HepG2 (cell line): ENCODE measurements around the gene CNRIP1. TPM values are rescaled to one million over a fixed set of nuclear protein-coding genes. Genes with fewer than 3 reads are reported as not detected.

ENCODE experiments used
- ATAC-seq: fragments of 200-7000 bp; cut with Tn5 transposase; 3 replicates; pipeline ENCODE4 v1.9.1; 2020; ENCODE audit warnings: mild to moderate bottlenecking, moderate library complexity
- BruUV-seq: library from RNA; stranded (reverse); fragments of 400-500 nt; replicated peaks from 2 replicates; lab custom pipeline; 2021; lab: Mats Ljungman, UMichigan
- CTCF ChIA-PET: fragments of 300-600 bp; formaldehyde crosslinking; extraction: SDS; loops from one replicate; lab custom pipeline; 2021; ENCODE audit warnings: low total read pairs, inconsistent platforms, low intra/inter-chr PET ratio; lab: Yijun Ruan, JAX
- POLR2A ChIA-PET: fragments of 350-600 bp; sonication (Branson Sonifier 250); formaldehyde crosslinking; loops from one replicate; lab custom pipeline; 2020; ENCODE audit warnings: antibody characterized with exemption, inconsistent platforms; lab: Yijun Ruan, JAX
- DNase-seq: peaks from one replicate; pipeline ENCODE4 v3.0.0-alpha.2; 2015; ENCODE audit warnings: low spot score
- FAIRE-seq: peaks from 3 replicates; lab custom pipeline; 2011; peaks lifted over from hg19 to GRCh38; lab: Jason Lieb, UNC
- H2AFZ ChIP-seq: one replicate; pipeline ENCODE4 v1.6.1; 2011; ENCODE audit warnings: low read length, inconsistent platforms
- H3K27ac ChIP-seq: fragments of 300-600 bp; 3 replicates; pipeline ENCODE4 v1.8.0; 2011; ENCODE audit warnings: mixed run types, mild to moderate bottlenecking, mixed read lengths, low read length, inconsistent platforms; ENCODE audit not compliant: insufficient read depth; ENCODE audit errors: extremely low read length
- H3K27me3 ChIP-seq, 2 experiments: fragments of 200-600 bp in 1 of 2; 2 replicates in 1 of 2; 3 replicates in 1 of 2; pipeline versions ENCODE4 v1.6.0 to v1.8.0; 2011; ENCODE audit warnings: low read length in 2 of 2, mild to moderate bottlenecking in 2 of 2, moderate library complexity in 2 of 2, inconsistent platforms in 1 of 2; ENCODE audit not compliant: insufficient read depth in 2 of 2, control insufficient read depth in 1 of 2
- H3K36me3 ChIP-seq, 2 experiments: fragments of 200-600 bp in 1 of 2; replicated peaks in 1 of 2; 2 replicates in 1 of 2; 3 replicates in 1 of 2; pipeline versions ENCODE4 v1.5.1 to v1.8.0; 2011; ENCODE audit warnings: low read length in 2 of 2, inconsistent platforms in 1 of 2; ENCODE audit not compliant: insufficient read depth in 2 of 2, control insufficient read depth in 1 of 2
- H3K4me1 ChIP-seq: 2 replicates; pipeline ENCODE4 v1.5.1; 2012; ENCODE audit warnings: low read length, inconsistent platforms; ENCODE audit not compliant: insufficient read depth
- H3K4me2 ChIP-seq: 2 replicates; pipeline ENCODE4 v1.6.0; 2011; ENCODE audit warnings: low read depth, low read length, inconsistent platforms
- H3K4me3 ChIP-seq, 3 experiments: fragments of 200-600 bp in 1 of 3; sonication (generic), shearing (Covaris generic) in 1 of 3; replicated peaks in 1 of 3; 2 replicates each; pipeline ENCODE4 v1.5.1; 2011 to 2016; ENCODE audit warnings: low read length in 3 of 3, inconsistent platforms in 2 of 3, low read depth in 2 of 3, mild to moderate bottlenecking in 2 of 3, control low read depth in 1 of 3, mixed read lengths in 1 of 3; ENCODE audit not compliant: insufficient read depth in 1 of 3
- H3K79me2 ChIP-seq: one replicate; pipeline ENCODE4 v1.6.1; 2011; ENCODE audit warnings: low read length, inconsistent platforms; ENCODE audit not compliant: insufficient read depth
- H3K9ac ChIP-seq: 2 replicates; pipeline ENCODE4 v1.6.0; 2011; ENCODE audit warnings: mild to moderate bottlenecking, low read depth, low read length, inconsistent platforms; ENCODE audit not compliant: insufficient read depth
- H3K9me3 ChIP-seq: 2 replicates; pipeline ENCODE4 v1.5.1; 2012; ENCODE audit warnings: mild to moderate bottlenecking, low read length
- H4K20me1 ChIP-seq: 2 replicates; pipeline ENCODE4 v1.6.0; 2011; ENCODE audit warnings: inconsistent platforms, mild to moderate bottlenecking, low read length, moderate library complexity; ENCODE audit not compliant: insufficient read depth
- HNRNPH1 ChIP-seq: fragments of 200-400 bp; formaldehyde crosslinking; optimal IDR thresholded peaks from 2 replicates; pipeline ENCODE3; 2017; ENCODE audit warnings: mild to moderate bottlenecking, low read depth, low read length
- MBD4 ChIP-seq: IDR thresholded peaks from 2 replicates; pipeline ENCODE4 v1.6.1; 2012; ENCODE audit warnings: low read length, inconsistent platforms, borderline replicate concordance
- TFDP2 ChIP-seq: sonication (generic); formaldehyde crosslinking; IDR thresholded peaks from 2 replicates; pipeline ENCODE4 v1.4.0; 2020; ENCODE audit warnings: missing genetic modification reagents
- THAP11 ChIP-seq: IDR thresholded peaks from 2 replicates; pipeline ENCODE4 v1.6.1; 2016; ENCODE audit warnings: missing biosample characterization, missing genetic modification reagents
- ZFP36 ChIP-seq: fragments of 150-350 bp; IDR thresholded peaks from 2 replicates; pipeline ENCODE4 v1.6.1; 2018; ENCODE audit warnings: borderline replicate concordance, low read length, low read depth; ENCODE audit not compliant: partially characterized antibody
- ZNF143 ChIP-seq: sonication (generic); formaldehyde crosslinking; IDR thresholded peaks from 2 replicates; pipeline ENCODE4 v1.4.0; 2020; ENCODE audit warnings: missing genetic modification reagents
- ZNF329 ChIP-seq: sonication (generic); formaldehyde crosslinking; IDR thresholded peaks from 2 replicates; pipeline ENCODE4 v1.9.0; 2021; ENCODE audit warnings: low read depth, mild to moderate bottlenecking, missing genetic modification reagents
- ZNF619 ChIP-seq: sonication (generic); formaldehyde crosslinking; IDR thresholded peaks from 2 replicates; pipeline ENCODE4 v1.4.0; 2020; ENCODE audit warnings: mild to moderate bottlenecking, missing genetic modification reagents
- ZNF770 ChIP-seq: sonication (generic); formaldehyde crosslinking; IDR thresholded peaks from 2 replicates; pipeline ENCODE4 v1.5.0; 2020; ENCODE audit warnings: mild to moderate bottlenecking, missing genetic modification reagents
- ZSCAN30 ChIP-seq: sonication (generic); formaldehyde crosslinking; IDR thresholded peaks from 2 replicates; pipeline ENCODE4 v1.5.0; 2020; ENCODE audit warnings: mild to moderate bottlenecking, missing genetic modification reagents
- in situ Hi-C: cut with HindIII; loops from 2 replicates; pipeline ENCODE4 v1.10.0; 2017; ENCODE audit warnings: low pct_unique_long_range_greater_than_20kb; ENCODE audit not compliant: extremely low pct_ligation_motif_present
- intact Hi-C: fragments of 100-400 bp; cut with micrococcal nuclease; formaldehyde crosslinking; loops from one replicate; pipeline ENCODE4 v1.10.0; 2022; ENCODE audit not compliant: unreplicated experiment
- polyA plus RNA-seq, 8 experiments: library from polyadenylated mRNA; depleted of rRNA in 3 of 8; stranded (reverse) in 7 of 8; unstranded in 1 of 8; fragments of >200 nt; fragmentation: Illumina TruSeq in 4 of 8; extraction: Trizol in 4 of 8; gene quantifications; 2 replicates each; pipeline versions ENCODE4 v1.2.1 to v1.2.3, GENCODE V29; 2011 to 2016; ENCODE audit warnings: low read depth in 4 of 8, missing spikeins in 1 of 8, mixed read lengths in 1 of 8; ENCODE audit not compliant: insufficient read depth in 1 of 8
- total RNA-seq, 5 experiments: library from RNA; depleted of rRNA; stranded (reverse); fragments of >200 nt; fragmentation: Illumina TruSeq; extraction: Trizol; gene quantifications; 2 replicates each; pipeline ENCODE4 v1.2.3, GENCODE V29; 2016; ENCODE audit warnings: low read depth in 1 of 5

CNRIP1 gene
- total and polyA plus RNA-seq, 2 of the 13 experiments (the other 11 are each of a cell fraction or from before 2014, with no cell fraction given): not detected

DNA sequence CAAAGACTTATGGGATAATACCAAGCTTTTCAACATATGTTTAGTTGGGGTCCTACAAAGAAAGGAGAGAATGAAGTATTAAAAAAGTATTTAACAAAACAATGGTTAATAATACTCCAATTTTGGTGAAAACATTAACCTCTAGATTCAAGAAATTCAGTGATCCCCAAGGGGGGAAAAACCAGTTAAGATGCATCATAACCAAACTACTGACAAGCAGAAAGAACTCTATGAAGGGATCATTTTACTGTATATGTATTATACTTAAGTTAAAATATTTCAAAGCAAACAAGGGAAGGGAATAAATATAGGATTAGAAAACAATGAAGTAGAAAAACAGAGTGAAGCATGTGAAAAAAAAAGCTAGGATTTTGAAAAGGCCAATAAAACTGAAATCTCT is 8.7 kb downstream of the CNRIP1 start:
- H3K4me3 ChIP-seq: no peak overlapping the region
- CTCF ChIA-PET: no interaction called here
- TF ChIP-seq ZNF329 (CRISPR knock-in tag): no peak
- TF ChIP-seq, all 625 proteins: peak for 0
- H2AFZ ChIP-seq: no peak overlapping the region
- intact Hi-C loops: no loop called here
- H3K4me1 ChIP-seq: no peaks in the 10 kb centered on the region
- no peak overlapping the region for H3K4me2 ChIP-seq
- H4K20me1 ChIP-seq: no peaks in the 10 kb centered on the region; the same call in 1 of the 2 replicates
- BruUV-seq: no TSS peak
- H3K79me2 ChIP-seq: no peaks in the 10 kb centered on the region
- no peaks in the 10 kb centered on the region for H3K36me3 ChIP-seq
- FAIRE-seq (no peak), ATAC-seq (no peak), DNase-seq (no peak)
- no peaks in the 10 kb centered on the region for H3K9me3 ChIP-seq
- in situ Hi-C loops: no loop called here
- no peak overlapping the region for H3K27ac ChIP-seq
- no peak overlapping the region for H3K9ac ChIP-seq
- peaks cover 0 to 8% of the 10 kb centered on the region in 2 experiments; a peak in 1 of 5 replicates for H3K27me3 ChIP-seq
- POLR2A ChIA-PET: no interaction called here

DNA sequence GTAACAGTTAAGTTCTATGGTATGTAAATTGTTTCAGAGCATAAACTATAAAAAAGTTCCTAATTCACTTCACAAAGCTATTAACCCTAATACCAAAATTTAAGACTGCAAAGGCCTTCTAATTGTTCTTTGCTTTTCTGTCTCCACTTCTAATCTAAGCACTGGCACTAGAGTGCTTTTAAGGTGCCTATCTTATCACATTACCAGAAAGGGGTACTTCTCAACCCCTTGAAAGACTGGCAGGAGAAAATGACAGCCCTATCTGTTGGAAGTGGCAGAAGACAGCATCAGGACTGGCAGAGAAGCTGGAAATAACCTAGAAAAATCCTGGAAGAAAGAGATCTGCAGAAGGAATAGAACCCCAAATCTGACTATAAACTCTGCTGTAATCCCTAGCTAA is 10.3 kb downstream of the CNRIP1 start:
- H3K27me3 ChIP-seq: peaks cover 0 to 8% of the 10 kb centered on the region in 2 experiments; a peak in 1 of 5 replicates
- no peak overlapping the region for H3K4me2 ChIP-seq
- ATAC-seq: no peak
- ChIA-PET CTCF (no interaction called here), POLR2A (no interaction called here)
- BruUV-seq: no TSS peak
- H3K4me3 ChIP-seq: no peak overlapping the region
- H3K9ac ChIP-seq: no peak overlapping the region
- no peak overlapping the region for H2AFZ ChIP-seq
- H3K79me2 ChIP-seq: no peaks in the 10 kb centered on the region
- H3K9me3 ChIP-seq: no peaks in the 10 kb centered on the region
- no peaks in the 10 kb centered on the region; the same call in 1 of the 2 replicates for H4K20me1 ChIP-seq
- no peak for FAIRE-seq
- DNase-seq: no peak
- intact Hi-C loops: no loop called here
- no peaks in the 10 kb centered on the region for H3K4me1 ChIP-seq
- no peak overlapping the region for H3K27ac ChIP-seq
- no peaks in the 10 kb centered on the region for H3K36me3 ChIP-seq
- in situ Hi-C loops: no loop called here
- TF ChIP-seq ZNF143 (CRISPR knock-in tag) (no peak), HNRNPH1 (no peak), ZNF770 (CRISPR knock-in tag) (no peak), THAP11 (CRISPR knock-in tag) (no peak), ZNF619 (CRISPR knock-in tag) (no peak), ZFP36 (no peak), TFDP2 (CRISPR knock-in tag) (no peak), MBD4 (no peak), ZSCAN30 (CRISPR knock-in tag) (no peak)
